CD1c-positive myeloid dendritic cell (primary cell): ENCODE data around the gene SLC11A1.

Source experiments
- DNase-seq: peaks from one replicate; pipeline ENCODE4 v3.0.0-alpha.2; 2016; ENCODE audit errors: extremely low spot score

SLC11A1 gene

DNA sequence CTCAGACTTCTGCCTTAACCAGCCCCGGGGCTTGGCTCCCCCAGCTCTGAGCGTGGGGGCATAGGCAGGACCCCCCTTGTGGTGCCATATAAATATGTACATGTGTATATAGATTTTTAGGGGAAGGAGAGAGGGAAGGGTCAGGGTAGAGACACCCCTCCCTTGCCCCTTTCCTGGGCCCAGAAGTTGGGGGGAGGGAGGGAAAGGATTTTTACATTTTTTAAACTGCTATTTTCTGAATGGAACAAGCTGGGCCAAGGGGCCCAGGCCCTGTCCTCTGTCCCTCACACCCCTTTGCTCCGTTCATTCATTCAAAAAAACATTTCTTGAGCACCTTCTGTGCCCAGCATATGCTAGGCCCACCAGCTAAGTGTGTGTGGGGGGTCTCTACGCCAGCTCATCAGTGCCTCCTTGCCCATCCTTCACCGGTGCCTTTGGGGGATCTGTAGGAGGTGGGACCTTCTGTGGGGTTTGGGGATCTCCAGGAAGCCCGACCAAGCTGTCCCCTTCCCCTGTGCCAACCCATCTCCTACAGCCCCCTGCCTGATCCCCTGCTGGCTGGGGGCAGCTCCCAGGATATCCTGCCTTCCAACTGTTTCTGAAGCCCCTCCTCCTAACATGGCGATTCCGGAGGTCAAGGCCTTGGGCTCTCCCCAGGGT, 23.1 kb downstream of the SLC11A1 start:
- DNase-seq = no peak

DNA sequence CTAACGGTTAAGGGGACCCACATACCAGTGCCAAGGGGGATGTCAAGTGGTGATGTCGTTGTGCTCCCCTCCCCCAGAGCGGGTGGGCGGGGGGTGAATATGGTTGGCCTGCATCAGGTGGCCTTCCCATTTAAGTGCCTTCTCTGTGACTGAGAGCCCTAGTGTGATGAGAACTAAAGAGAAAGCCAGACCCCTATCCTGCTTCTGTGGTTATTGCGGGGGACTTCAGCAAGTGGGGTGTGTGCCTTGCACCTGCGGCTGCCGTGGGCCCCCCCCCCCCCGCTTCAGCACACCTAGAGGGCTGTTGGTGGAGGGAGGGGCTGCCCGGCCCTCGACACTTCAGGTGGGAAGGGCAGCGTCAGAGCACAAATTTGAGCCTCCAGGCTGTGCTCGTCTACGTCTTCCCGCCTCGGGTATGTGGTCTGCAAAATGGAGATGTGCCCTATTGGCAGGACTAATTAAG, 23.7 kb downstream of the SLC11A1 start:
- no peak for DNase-seq

DNA sequence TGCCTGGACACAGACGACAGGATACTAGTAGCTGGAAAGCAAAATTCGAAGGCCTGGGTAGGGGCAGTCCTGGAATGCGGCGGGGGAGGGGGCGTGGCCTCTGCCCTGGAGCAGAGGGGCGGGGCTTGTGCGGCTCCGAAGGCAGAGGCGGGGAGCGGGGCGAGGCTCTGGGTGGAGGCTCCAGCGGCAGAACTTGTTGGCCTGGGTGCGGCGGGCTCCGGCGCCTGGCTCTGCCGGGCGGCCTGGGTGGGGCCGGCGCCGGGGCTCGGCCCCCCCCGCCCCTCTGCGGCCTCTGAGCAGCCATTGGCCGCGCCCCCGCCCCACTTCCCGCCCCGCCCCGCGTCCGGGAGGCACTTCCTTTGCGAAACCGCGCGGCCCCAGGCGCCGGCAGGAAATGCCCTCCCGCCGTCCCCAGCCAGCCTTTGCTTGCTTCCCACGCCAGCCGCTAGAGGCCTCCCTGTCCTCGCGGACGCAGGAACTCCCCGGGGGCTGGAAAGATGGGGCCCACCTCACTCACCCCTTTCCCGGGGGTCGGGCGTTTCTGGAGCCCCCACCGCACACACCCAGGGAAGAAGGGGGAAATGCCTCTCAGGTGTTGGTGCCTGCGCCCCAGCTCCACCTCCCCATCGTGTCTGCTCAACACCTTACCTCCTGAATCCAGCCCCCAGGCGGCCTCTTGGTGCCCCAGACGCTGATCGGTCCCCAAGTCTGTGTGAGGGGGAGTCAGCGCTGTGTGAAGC, 24.3 kb downstream of the SLC11A1 start:
- DNase-seq = peak; percentile 96

DNA sequence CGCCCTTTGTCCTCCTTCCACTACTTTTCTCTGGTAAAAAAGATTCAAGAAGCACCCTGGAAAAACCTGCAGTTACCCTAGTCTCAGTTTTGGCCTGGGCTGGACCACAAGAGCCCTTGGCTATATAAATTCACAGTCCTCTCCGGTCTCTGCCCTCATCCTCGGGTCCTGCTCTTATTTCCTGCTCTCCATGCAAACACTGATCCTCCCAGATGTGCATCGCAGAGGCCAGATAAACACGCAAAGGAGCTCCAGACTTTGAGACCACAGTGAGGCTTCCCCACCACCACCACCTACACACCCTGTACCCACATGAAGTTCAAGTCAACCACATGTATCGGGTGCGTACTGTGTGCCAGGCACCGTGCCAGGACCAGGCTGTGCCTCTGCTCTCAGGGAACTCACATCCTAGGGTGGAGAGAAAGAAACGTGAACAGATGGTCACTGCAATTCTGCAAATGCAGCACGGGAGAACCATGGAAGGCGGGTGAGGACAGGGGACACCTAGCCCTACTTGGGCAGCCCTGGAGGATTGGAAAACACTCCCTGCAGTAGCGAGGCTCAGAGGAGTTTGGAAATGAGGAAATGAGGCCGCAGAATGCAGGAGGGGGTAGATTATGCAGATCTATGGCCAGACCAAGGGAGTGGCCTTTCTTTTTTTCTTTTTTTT, 25.0 kb downstream of the SLC11A1 start:
- peak; percentile 68 for DNase-seq

DNA sequence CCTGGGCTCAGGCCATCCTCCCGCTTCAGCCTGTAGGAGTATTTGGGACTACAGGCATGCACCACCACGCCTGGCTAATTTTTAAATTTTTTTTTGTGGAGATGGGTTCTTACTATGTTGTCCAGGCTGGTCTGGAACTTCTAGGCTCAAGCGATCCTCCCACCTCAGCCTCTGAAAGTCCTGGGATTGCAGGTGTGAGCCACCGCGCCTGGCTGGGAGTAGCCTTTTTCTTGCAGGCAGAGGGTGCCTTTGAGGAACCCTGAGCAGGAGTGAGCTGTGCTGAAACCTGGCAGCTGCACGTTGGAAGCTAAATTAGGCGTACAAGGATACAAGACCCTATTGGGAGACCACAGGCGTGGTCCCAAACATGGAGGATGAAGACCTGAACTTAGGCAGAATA, 25.6 kb downstream of the SLC11A1 start:
- DNase-seq = no peak

DNA sequence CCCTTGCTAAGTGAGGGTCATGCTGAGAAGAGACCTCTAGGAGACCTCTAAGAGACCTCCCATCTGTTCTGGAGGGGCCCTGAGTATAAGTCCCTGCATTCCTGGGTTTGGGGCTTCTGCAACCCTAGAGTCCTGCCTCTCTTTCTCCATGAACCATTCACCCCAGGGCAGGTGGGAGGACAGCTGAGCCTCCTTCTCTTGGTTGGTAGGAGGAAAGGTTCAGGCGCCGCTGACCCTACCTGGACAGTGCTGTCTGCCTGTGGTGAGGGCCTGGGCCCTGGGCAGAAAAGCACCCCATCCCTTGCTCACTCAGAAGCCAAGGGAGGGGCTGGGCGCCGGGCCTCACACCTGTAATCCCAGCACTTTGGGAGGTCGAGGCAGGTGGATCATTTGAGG, 36.2 kb downstream of the SLC11A1 start:
- DNase-seq = no peak

DNA sequence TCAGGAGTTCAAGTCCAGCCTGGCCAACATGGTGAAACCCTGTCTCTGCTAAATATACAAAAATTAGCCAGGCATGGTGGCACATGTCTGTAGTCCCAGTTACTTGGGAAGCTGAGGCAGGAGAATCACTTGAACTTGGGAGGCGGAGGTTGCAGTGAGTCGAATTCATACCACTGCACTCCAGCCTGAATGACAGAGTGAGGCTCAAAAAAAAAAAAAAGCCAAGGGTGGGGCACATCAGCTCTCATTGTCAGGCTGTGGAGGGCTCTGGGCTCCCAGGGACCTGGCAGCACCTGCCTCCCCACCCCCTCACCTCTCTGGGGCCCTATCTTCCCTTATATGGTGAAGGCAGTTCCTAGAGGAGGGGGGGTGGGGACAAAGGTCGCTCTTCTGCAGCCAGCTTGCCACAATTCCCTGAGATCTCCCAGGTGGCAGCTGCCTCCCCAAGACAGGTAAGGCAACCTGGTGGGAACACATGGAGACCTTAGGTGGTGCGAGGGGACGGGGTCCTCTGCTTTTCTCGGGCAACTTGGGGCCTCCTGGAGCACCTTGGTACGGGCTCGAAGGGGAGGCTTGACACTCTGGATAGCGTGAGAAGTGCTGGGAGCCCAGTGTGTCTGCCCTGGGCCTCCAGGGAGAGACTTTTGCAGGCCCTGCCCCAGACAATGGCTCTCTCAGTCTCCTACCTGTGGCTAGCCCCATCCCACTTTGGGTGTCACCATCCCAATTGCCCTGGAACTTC, 36.8 kb downstream of the SLC11A1 start, which contains the start of gene VIL1:
VIL1 (plus strand) TSS at position 407 of the 742 bp plus-strand sequence. CDS start 4,656 bp downstream, outside the sequence.
- no peak for DNase-seq

DNA sequence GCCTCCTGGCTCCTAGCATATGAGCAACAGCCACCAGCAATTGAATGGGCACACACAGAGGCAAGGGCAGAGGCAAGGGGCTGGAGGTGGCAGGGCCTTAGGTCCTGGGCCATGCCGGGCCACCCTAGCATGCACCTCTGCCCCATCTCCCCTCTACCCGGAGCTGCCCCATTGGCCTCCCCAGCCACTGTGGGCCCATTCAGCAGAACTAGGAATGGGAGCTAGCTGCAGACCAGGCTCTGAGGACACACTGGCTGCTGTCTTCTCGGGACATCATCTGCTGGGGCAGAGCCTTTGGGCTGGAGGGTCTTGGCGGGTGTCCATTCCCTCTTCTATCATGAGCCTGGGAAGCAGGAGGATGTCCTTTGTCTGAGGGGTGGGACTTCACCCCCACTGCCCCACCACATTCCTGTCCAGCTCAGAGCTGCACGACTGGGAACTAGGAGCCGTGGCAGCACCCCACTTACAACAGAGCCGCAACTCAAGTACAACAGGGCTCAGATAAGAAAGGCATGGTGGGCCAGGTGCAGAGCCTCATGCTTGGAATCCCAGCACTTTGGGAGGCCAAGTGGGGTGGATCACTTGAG, 37.6 kb downstream of the SLC11A1 start:
- DNase-seq = no peak

DNA sequence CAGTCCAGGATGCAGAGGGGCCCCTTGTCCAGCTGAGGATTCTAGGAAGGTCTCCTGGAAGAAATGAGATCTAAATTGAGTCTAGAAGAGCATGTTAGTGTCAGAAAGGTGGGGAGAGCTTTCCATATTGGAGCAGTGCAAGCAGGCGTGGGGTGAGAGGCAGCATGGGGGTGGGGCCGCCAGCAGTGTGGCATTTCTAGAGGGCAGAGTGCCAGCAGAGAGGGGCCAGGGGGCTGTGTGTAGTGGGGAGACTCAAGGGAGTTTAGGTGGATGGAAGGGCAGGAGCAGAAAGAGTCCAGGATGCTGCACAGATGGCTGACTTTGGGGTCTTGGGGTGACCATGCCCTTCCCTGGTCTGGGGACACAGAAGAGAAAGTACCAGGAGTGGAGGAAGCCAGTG, 39.0 kb downstream of the SLC11A1 start:
- DNase-seq = no peak

DNA sequence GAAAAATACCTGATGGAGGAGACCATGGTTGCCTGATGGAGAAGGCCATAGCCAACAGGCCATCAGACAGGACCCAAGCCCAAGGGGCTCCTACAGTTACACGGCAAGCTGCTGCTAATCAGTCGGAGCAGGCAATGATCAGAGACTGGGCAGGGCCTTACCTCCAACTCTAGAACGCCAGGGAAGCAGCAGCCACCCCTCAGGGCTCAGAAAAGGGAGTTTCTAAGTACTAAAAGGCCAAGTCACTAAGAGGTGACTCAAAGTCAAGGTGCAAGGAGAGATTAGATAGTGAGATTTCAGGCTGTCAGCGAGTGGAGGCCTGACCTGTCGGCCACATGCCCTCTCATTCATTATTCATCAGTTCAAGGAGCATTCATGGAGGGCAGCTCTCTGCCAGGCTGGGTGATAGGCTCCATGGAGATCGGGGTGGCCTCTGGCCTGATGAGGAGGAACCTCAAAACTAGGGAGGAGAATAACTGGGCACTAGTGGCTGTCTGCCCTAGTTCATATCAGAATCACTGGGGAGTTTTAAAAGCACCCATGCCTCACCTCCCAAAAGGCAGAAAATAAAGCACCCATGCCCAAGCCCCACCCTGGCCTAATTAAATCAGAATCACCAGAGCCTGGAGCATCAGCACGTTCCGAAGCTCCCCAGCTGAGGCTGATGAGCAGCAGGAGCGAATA, 40.5 kb downstream of the SLC11A1 start:
- DNase-seq = no peak

DNA sequence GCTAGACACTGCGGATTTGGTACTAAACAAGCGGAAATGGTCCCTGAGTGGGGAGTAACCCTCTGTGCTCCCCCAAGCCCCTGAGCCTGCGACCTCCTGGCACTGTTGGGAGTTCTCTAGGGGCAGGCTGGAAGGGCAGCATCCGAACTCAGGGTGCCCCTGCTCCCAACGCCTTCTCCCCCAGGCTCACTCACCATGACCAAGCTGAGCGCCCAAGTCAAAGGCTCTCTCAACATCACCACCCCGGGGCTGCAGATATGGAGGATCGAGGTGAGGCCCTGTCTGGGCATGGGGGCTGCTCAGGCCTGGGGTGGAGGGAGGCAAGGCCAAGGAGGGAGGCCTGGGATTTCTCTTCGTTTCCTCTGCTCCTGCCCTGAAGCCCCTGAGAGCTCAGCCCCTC, 41.5 kb downstream of the SLC11A1 start:
- no peak for DNase-seq

DNA sequence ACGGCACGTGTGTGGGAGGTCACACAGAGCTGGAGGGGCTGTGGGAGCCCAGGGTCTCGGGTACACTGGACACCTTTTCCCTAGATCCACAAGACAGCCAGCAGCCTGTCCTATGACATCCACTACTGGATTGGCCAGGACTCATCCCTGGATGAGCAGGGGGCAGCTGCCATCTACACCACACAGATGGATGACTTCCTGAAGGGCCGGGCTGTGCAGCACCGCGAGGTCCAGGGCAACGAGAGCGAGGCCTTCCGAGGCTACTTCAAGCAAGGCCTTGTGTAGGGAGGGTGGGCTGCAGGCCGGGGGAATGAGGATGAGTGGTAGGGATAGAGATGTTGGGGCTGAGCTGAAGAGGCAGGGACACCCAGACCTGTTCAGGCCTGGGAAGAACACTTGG, 43.5 kb downstream of the SLC11A1 start:
- no peak for DNase-seq

DNA sequence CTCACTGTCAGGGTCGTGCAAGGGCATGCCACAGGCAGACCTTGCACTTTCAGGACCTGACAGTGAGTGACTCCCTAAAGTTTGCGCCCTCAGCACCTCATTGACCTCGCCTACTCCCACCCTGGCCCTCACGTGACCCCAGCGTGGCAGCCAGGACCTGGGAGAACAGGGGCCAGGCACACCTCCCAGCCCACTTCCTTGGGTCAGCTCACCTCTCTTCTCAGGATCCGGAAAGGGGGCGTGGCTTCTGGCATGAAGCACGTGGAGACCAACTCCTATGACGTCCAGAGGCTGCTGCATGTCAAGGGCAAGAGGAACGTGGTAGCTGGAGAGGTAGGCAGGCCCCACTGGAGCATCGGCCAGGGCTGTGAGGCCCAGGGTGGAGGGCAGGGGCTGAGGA, 45.7 kb downstream of the SLC11A1 start:
- no peak for DNase-seq

DNA sequence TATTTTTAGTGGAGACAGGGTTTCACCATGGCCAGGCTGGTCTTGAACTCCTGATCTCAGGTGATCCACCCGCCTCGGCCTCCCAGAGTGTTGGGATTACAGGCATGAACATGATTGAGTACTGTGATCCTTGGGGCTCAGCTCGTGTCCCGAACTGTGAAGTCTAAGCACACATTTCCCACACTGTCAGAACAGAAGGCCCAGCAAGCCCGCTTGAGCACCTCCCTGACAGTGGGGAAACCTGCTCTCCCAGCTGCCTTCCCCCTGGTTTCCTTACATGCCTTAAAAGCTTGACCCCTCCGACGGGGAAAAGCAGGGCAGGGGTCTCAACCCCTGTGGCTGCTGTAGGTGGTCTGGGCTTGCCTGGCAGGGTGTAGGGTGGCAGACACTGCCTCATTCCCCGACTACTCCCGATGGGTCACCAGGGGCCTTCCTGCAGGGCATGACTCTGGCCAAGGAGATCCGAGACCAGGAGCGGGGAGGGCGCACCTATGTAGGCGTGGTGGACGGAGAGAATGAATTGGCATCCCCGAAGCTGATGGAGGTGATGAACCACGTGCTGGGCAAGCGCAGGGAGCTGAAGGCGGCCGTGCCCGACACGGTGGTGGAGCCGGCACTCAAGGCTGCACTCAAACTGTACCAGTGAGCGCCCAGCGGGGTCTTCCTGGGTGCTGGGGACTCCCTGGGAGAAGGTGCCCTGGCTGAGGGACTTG, 46.9 kb downstream of the SLC11A1 start:
- no peak for DNase-seq

DNA sequence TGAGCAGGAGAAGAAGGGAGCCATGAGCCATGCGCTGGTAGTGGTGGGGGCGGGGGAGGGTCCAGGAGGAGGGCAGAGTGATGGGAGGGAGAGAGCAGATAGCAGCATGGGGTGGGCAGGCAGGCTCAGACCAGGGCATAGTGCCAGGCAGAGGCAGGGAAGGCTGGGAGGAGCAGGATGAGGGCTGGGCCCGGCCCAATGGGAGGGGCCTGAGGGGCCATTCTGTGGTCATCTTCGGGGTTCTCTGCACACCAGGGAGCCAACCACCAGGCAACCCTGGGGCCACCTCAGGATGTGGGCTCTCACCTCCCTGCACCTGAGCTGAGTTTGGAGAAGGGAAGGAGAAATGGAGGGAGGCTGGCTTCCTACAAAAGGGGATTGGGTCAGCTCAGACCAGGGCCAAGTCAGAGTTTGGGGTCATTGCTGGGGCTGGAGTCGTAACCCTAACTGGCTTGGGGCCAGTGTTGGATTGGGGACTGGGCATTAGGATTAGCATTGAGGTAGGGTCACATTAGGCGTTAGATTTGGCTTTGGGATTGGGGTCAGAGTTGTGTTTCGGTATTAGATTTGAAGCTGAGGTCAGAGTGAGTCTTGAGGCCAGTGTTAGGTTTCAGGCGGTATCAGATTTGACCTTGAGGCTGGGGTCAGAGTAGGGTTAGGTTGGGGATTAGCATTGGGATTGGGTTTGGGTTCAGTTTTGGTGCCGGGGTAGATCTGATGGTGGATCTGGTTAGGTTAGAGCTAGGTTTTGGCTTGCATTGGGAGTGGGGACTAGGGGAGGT, 48.0 kb downstream of the SLC11A1 start:
- DNase-seq = no peak

DNA sequence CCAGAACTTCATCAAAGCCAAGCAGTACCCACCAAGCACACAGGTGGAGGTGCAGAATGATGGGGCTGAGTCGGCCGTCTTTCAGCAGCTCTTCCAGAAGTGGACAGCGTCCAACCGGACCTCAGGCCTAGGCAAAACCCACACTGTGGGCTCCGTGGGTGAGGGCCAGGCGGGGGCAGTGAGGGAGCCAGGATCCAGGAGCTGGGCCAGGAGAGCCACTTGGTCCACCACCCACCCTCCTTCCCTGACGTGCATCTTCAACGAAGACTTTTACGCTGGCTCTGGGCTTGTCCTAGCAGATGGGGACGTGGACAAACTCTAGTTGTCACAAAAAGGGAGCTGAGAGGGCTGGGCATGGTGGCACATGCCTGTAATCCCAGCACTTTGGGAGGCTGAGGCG, 48.6 kb downstream of the SLC11A1 start:
- no peak for DNase-seq

DNA sequence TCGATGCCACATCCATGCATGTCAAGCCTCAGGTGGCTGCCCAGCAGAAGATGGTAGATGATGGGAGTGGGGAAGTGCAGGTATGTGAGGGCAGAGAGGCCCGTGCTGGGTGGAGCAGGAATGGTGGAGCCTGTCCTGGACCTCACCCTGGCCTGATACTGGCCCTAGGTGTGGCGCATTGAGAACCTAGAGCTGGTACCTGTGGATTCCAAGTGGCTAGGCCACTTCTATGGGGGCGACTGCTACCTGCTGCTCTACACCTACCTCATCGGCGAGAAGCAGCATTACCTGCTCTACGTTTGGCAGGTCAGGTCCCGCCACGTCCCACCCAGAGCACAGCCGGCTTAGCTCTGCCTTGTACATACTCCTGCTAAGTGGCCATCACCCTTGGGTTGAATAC, 49.8 kb downstream of the SLC11A1 start:
- no peak for DNase-seq

DNA sequence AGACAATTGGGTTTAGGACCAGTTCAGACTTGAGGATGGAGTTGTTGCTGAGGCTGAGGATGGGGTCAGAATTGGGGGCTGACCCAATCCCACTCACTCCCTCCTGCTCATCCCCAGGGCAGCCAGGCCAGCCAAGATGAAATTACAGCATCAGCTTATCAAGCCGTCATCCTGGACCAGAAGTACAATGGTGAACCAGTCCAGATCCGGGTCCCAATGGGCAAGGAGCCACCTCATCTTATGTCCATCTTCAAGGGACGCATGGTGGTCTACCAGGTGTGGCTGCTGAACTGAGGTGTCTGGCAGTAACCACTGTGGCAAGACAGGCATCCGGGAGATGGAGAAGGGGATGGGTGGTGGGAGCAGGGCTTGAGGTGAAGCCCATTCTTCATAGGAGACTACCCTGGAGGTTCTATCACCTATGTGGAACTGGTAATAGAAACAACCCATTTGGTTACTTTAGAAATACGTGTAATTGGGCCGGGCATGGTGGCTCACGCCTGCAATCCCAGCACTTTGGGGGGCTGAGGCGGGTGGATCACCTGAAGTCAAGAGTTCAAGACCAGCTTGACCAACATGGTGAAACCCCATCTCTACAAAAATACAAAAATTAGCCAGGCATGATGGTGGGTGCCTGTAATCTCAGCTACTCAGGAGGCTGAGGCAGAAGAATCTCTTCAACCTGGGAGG, 50.7 kb downstream of the SLC11A1 start:
- DNase-seq = no peak

DNA sequence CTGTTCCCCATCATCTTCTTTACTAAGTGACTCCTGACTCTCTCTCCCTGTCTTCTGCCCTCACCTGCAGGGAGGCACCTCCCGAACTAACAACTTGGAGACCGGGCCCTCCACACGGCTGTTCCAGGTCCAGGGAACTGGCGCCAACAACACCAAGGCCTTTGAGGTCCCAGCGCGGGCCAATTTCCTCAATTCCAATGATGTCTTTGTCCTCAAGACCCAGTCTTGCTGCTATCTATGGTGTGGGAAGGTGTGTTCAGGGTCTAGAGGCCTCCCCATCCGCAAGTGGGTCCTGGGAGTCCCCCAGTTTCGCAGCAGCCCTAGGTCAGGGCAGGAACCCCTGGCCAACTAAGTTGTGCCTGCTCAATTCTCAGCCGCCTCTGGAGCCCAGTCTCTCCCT, 52.4 kb downstream of the SLC11A1 start:
- no peak for DNase-seq
